IPS DF 4.7 (cell line): Measurements from ENCODE around the gene TMX2.

Source experiments
- DNase-seq: peaks from one replicate; pipeline ENCODE4 v3.0.0-alpha.2; 2013; ENCODE audit warnings: low spot score; ENCODE audit errors: extremely low read depth

TMX2 gene

DNA sequence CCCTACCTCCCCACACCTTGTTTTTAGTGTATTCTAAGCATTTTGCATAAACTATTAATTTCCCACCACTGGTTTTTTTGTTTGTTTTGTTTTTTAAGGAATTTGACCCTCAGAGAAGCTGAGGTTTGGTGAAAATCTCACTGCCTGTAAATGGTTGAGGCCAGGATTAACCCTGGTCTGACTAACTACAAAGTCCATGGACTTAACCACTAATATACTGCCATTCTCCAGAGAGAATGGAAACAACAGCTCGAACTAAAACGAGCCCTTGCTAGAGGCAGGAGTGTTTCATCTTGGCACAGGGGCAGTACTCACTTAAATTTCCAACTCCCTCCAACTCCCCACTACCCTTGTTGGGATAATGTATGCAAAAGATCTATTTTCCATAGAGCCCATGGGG is 52.2 kb downstream of the TMX2 start:
- DNase-seq, result no peak

- DNase-seq, result no peak
These were observed 52.6 kb downstream of the TMX2 start for GRCh38 chr11:57764972-57765371.

- DNase-seq, result no peak
These were observed 58.4 kb downstream of the TMX2 start for GRCh38 chr11:57770793-57771192.

DNA sequence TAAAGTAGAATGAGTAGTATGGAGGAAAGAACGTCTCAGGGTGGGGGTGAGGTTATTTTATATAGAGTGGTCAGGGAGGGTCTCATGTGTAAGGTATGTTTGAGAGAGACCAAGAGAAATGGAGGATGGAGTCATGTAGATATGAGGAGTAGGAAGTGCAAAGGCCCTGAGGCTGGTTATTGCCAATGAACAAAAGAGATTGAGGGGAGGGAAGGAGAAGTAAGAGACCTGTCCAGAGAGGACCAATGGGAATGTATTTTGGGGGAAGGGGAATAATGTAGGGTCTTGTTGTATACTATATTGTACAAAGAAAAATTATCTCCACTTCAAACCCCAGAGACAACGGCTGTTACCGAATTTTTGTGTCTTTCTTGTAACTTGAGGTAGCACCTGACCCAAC is 59.0 kb downstream of the TMX2 start:
- no peak for DNase-seq

DNA sequence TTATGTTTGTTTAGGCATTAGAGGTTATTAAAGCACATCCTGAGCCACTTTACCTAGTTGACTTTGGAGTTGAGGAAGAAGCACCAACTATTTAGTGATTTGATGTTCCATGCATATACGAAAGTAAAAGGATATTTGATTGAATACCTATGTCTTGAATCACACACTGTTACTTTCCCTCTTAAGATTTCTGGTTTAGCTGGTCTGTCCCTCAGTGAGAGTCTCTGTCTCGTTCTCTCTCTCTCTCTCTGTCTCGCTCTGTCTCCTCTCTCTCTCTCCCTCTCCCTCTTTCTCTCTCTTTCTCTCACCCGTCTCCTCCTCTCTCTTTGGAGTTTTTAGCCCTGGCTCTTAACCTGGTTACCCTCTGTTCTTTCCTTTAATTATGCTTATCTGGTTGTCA is 60.2 kb downstream of the TMX2 start:
- no peak for DNase-seq

DNA sequence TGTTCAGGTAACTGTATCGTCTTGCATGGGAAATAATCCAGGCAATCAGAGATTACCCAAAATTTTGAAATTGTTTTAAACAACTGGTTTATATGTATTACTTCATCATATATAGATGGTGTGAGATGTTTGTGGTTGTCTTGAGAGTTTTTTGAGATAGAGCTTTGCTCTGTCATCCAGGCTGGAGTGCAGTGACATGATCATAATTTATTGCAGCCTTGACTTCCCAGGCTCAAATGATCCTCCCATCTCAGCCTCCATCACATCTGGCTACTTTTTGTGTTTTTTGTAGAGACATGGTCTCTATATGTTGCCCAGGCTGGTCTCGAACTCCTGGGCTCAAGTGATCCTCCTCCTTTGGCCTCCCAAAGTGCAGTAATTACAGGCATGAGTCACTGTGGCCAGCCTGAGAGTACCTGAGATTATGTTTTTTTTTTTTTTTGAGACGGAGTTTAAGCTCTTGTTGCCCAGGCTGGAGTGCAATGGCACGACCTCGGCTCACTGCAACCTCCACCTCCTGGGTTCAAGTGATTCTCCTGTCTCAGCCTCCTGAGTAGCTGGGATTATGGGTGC is 60.7 kb downstream of the TMX2 start:
- no peak for DNase-seq

- no peak for DNase-seq
These were observed 63.1 kb downstream of the TMX2 start for GRCh38 chr11:57775491-57775890.

DNA sequence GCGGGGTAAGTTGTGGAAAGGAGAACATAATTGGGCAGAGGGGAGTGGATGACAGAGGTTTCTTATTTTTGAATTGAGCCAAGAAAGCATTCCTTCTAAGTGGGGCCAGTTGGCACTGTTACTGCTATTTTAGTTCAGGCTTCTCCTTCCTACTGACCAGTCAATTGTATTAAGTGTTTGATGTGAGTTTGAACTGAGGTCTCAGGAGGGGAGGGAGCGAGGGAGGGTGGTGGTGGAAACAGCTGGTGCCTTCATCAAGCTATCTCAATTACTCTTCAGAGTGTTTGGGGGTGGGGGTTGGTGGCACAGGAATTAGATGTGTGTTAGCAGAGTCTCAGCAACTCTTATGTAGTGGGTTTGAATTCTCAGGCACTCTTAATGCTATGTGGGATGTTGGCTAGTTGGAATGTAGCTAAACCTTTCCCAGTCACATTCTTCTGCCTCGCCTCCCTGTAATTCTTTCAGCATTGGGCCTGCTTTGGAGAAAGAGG is 63.7 kb downstream of the TMX2 start:
- no peak for DNase-seq

- DNase-seq, result no peak
These were observed 64.3 kb downstream of the TMX2 start for GRCh38 chr11:57776577-57777210.

- no peak for DNase-seq
These were observed 65.5 kb downstream of the TMX2 start for GRCh38 chr11:57777969-57778317.

DNA sequence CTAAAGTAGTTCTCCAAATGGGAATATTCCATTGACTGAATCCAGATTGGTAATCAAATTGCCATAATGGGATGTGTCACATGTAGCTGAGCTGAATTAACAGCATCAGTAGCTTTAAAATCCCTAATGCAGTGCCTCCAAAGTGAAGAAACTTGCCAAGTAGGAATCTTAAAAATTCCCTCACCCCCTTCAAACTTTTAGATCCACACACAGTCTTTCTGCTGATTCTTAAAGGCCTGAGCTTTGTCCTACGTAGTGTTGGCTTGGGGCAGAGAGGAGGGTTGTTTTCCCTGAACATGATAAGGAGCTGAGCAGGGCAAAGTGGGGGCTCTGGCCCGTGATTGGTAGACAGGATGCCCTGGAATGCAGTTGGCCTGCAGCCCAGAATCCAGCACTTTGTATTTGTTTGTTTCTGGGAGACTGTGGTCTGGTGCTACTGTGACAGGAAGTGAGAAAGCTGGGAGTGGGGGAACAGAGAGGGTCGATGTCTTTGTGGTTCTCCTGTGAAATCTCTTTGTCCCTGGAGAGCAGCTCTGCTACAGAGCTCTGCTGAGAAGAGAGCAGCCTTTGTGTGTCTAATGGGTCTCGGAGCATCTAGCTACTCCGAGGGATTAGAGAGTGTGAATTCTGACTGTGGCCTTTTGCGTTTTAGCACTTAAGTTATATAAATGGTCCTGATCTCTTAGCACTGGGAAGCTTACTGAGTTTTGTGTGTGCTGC is 66.1 kb downstream of the TMX2 start:
- DNase-seq, result no peak

GRCh38 chr11:57779276-57779675 is 66.9 kb downstream of the TMX2 start:
- no peak for DNase-seq

DNA sequence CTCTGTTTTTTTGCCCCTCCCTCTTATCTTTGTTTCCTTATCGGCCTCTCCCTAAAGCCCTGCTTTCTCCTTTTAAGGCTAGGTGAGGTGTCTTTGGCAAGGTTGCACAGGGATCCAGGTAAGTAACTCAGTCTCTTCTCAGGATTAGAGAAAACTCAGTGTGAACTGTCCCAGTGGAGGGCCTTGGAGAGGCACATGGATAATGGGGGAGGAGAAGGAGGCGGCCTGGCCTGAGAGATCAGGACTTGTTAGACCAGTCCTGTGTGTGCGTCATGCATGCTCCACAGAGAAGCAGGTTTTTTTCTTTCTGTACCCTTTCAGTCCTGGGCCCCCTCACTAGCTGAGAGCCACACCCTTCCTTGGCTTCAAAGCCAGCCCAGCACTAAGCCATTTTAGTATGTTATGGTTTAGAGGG is 69.1 kb downstream of the TMX2 start:
- DNase-seq, result no peak

GRCh38 chr11:57785072-57785471 is 72.7 kb downstream of the TMX2 start:
- DNase-seq, result no peak

DNA sequence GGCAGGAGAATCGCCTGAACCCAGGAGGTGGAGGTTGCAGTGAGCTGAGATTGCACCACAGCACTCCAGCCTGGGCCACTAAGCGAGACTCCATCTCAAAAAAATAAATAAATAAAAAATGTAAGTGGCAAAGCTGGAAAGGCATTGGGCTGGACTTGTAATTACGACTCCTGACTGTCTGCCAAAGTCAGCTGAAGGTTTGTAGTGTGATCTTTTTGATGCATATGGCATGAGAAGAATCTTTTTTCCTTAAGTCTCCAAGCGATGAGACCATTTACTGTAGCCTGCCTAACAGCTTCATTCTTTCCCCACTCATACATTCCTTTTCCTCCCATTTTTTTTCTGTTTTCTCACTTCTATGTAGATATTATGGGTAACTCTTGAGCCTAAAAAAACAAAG is 74.0 kb downstream of the TMX2 start:
- DNase-seq, result no peak

DNA sequence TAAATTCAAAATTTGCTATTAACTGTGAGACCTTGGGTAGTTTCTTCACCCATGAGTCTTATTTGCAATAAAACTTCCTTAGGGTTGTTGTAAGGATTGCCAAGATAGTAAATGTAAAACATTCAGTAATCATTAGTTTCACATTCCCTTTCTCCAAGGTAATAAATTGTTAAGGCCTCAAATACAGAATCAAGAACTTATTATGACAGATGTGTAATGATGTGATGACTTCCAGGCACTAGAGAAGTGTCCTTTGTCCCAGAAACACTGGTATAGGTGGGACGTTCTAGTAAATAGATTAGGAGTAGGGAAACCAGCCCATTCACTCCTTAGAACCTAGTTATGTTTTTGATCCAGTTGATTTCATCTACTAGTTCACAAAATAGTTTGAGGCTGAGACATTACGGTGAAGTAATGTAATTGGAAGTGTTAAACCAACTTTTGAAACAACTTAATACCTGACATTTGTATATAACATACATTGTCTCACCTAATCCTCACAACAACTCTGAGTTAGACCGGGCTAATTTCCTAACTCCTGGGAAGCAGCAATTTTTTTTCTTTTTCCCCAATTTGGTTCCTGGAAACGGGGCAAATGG is 74.7 kb downstream of the TMX2 start:
- no peak for DNase-seq

- no peak for DNase-seq
These were observed 75.7 kb downstream of the TMX2 start for GRCh38 chr11:57787920-57788702.

DNA sequence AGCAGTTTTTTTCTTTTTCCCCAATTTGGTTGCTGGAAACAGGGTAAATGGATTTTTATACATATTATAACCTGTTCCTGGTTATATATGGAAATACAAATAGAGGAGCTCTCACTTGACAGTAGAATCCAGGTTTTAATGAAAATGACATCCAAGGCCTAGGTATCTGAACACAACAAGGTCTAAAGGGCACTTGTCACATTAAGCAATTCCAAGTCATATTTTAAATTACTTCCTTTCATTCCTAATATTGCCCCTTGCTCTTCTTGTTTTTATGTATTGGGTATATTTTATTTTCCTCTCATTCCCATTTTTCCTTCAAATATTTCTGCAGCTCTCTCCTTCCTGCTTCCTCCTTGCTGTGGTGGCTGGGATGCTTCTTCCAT is 76.3 kb downstream of the TMX2 start:
- DNase-seq, result no peak
